GM19328 (cell line): Measurements from ENCODE around the gene KRTAP10-4.
"Not testable (repeated sequence)": the region's sequence is repeated elsewhere in the genome, so short reads cannot be mapped to it uniquely, and the experiment has no call there.

Experiments used
- ATAC-seq: cut with Tn5 transposase; IDR thresholded peaks from one replicate; pipeline ENCODE4 v1.9.1; 2021; ENCODE audit warnings: mild to moderate bottlenecking, moderate library complexity; ENCODE audit not compliant: unreplicated experiment

The KRTAP10-4 gene

DNA sequence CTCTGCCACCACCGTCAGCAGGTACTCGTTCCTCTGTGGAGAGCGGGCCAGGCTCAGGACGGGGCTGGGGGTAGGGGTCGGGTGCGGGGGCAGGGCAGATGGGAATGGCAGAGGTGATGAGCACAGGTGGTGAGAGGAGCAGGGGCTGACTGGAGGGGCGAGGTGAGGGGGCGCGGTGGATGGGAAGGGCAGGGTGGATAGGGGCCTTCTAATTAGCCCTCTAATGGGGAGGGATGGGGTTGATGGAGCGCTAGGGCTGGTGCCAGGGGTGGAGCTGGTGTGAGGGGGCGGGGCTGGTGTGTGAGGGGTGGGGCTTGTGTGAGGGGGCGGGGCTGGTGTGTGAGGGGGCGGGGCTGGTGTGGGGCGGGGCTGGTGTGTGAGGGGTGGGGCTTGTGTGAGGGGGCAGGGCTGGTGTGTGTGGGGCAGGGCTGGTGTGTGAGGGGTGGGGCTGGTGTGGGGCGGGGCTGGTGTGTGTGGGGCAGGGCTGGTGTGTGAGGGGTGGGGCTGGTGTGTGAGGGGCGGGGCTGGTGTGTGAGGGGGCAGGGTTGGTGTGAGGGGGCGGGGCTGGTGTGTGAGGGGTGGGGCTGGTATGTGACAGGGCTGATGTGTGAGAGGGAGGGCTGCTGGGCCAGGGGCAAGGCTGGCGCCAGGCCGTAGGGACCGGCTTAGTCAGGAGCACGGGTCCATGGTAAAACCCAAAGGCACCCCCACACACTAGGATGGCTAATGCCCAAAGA lies 39.5 kb upstream of the KRTAP10-4 start:
- no peak for ATAC-seq

DNA sequence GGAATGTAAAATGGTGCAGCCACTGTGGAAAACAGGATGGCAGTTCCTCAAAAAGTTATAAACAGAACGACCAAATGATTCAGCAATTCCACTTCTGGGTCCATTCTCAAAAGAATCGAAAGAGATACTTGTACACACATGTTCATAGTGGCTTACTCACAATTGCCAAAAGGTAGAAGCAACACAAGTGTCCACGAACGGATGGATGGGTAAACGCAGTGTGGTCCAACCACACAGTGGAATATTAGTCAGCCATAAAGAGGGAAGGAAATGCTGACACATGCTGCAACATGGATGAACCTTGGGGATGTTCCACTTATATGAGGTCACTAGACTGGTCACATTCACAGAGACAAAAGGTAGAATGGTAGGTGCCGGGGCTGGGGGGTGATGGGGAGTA lies 38.8 kb upstream of the KRTAP10-4 start:
- no peak for ATAC-seq

DNA sequence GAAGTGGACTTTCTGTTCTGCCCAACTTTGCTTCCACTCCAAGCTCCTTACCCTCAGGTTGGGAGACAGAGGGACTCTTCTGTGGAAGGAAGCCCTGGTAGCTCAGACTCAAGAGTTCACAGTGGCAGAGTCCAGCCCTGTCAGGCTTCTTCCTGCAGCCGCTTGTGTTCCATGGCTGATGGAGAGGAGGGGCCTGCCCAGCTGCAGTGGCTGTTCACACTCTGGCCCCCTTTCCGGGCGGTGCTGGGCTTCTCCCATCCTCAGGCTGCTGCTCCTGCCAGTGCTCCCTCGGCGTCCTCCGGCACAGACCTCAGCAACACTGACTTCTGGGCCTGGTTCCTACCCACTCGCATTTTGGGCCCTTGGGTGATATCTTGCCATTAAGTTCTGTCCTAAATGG lies 37.6 kb upstream of the KRTAP10-4 start:
- no peak for ATAC-seq

DNA sequence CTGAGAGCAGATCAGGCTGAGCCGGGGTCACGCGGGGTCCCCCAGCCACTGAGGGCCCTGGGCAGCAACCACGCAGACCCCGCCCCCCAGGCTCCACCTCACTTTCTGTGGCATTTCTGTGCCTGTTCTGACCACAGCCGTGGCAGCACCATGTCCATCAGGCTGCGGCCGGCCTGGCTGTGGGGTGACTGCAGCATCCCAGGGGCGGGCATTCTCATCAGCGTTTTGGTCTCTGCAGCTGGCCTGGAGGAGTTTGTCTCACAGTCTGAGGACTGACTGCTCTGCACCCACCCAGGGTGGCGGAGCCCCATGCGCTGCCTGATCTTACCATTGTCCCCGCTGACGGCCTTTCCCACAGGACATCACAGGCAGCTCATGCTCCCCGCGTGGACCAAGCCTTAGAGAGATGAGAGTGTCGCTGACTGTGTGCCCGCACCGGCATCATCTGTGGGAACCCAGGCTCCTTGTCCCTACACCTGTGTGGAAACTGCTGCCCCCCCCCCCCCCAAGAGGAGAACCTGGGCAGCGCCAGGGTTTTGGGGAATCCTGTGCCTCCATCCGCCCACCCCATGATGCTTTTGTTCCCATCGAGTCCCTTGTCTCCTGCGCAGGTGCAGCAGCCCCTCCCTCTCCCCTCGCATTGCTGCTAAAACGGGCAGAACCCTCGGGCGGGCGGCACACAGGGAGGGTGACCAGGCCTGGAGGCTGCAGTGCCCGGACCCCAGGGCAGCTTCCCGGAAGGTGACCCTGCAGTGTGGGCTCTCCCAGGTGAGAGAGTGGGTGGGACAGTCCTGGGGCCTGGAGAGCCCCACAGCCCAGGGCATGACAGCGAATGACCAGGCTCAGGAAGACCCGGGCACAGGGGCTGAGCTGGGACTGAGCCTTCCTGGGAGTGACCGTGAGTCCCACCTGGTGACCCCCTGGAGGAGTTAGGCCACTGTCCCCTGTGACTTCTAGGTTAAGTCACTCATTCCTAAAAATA lies 35.3 kb upstream of the KRTAP10-4 start:
- no peak for ATAC-seq

DNA sequence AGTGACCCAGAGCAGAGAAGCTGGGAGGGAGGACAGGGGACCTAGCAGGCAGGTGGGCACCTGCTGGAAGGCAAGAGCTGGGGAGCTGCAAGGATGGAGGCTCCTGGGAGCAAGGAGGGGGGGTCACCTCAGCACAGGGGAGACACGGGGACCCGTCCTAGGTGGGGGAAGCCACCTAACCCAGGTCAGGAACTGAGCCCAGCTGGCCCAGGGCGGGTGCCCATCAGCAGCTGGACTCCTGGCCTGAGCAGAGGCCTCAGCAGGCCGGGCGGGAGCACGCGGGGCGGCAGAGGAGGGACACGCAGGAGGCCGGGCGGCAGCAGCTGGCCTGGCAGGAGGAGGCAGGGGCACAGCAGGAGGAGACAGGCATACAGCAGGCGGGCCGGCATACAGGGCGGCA lies 34.5 kb upstream of the KRTAP10-4 start:
- no peak for ATAC-seq

DNA sequence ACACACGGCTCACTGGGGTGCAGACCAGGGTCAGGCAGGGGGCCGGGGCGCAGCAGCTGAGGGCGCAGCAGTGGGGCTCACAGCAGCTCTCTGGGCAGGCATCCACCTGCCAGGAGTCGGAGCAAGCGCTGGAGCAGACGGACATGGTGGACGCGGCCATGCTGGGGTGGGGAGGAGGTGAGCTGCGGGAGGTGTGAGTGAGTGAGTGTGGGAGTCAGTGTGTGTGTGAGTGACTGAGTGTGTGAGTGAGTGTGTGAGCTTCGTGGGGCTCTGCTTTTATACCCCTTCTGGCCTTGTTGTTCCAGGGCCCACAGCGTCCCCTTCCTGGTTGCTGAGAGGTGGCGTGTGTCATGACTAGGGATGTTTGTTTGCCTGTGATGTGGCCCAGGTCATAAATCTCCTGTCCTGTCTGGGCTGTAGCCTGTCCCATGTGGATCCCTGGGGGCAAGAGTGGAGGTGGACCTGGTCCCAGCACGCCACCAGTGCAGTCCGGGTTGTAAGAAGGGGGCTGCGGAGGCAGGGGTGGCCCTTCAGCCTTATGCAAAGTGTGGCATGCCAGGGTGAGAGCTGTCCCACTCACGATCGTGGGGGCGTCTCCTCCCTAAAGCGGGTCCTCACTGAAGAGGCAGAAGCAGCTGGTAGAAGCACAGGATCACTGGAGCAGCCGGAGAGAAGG lies 33.4 kb upstream of the KRTAP10-4 start, which contains the start of gene KRTAP10-1:
TSS of gene KRTAP10-1 (minus strand) at position 205 of the 676 bp plus-strand sequence. CDS start at position 160, 45 bp downstream.
- ATAC-seq = no peak

DNA sequence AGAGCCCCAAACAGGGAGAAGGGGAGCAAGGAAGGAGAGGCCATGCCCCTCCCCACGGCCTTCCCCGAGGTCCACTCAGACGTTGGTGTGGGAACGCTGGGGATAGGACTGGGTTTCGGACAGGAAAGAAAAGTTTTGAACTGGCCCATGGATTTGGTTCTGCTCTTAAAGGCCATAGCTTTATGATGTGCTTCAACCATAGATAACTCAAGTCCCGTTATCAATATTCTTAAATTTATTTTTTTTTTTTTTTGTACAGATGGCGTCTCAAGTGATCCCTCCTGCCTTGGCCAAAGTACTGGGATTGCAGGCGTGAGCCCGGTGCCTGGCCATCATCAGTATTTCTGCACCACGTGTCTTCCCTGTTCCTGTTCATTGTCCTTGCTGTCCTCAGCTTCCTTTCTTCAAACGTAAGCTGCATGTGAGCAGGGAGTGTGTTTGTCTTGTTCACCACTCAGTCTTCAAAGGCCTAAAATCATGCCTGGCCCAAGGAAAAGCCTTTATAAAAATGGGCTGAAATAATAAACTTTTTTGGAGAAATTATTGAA lies 32.7 kb upstream of the KRTAP10-4 start:
- ATAC-seq = no peak

DNA sequence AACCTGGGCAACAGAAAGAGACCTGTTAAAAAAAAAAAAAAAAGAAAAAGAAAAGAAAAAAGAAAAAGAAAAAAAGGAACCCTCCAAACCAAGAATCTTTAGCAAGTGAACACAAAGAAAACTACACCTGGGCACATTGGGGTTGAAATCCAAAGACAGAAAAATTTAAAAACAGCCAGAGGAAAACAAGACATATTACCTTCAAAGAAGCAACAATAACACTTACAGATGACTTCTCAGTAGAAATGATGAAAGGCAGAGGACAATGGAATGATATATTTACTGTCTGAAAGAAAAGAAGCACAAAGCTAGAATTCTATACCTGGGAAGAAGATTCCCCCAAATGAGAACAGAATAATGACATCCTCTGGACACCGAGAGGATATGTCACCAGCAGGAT lies 30.8 kb upstream of the KRTAP10-4 start:
- ATAC-seq = no peak

DNA sequence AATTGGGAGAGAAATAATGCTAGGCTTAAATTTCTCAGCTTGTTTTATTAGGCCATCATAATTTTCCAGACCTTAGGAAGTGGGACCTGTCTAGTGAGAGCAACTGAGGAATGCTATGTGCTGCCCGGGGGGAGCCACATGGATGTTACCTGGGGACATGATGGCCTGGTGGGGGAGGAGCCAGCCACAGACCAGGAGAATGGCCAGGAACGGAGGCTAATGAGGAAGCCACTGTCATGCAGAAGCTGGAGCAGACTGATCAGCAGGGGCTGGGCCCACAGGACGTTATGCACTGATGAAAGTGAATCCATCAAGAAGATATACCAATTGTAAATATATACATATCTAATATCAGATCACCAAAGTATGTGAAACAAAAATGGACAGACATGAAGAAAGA lies 29.0 kb upstream of the KRTAP10-4 start:
- no peak for ATAC-seq

DNA sequence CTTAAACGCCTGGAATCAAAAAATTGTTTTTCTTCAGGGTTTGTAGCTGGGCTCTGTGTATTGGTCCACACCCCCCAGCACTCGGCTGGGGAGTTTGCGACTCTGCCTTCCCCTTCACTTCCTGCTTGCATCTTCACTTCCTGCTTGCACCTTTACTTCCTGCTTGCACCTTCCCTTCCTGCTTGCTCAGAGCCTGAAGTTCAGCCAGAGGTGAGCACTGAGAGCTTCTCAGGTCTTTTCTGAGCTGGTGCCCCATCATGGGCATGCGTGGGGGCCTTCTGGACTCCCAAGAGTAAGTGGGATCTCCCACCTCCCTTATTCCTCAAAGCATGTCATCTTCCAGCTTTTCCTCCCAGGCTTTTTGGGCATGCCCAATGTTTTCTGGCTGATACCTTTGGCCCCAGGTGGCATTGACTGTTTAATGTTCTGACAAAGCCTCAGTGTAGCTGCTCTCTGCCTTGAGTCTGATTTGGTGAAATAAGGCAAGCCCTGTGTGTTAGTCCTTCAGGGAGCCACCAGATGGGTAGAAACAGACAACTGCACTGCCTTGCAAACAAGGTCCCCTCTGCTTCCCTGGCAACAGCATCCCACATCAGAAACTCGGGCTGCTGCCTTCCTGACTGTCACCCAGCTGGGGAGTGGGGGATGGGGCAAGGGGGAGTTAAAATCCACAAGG lies 25.7 kb upstream of the KRTAP10-4 start:
- no peak for ATAC-seq

DNA sequence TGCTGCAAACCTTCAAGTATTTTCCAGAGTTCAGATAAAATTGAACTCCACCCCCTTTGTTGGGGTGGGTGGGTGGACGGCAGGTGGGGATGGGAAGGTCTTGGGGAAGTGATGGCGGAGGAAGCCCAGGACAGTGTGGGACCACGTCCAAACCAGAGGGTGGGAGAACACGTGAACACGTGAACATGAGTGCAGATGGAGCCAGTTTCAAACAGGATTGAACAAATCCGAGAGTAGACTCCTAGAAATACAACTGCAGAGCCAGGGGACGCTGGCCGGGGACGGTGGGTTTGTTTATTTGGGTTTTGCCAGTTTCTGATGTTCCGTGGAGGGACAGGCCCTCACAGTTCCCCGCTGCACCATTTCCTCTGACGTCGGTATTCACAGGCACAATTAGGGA lies 25.1 kb upstream of the KRTAP10-4 start:
- ATAC-seq = no peak

DNA sequence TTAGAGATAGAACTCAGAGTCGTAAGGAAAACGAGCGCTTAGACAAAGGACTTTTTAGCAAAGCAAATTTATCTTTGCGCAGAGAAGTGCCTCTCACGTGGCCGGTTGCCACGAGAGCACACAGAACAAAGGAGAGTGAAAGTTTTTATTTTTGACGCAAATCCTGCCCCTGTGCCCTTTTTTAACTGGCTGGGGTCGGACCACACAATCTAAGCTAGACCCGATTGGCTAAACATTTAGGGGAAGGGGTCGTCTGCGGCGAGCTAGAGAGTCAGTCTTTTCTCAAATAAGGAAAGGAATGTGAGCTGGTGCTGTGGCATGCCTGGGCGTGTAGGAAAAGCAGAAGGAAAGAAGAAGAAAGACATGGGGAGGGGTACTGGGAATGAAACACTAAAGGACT lies 24.6 kb upstream of the KRTAP10-4 start:
- ATAC-seq = no peak

DNA sequence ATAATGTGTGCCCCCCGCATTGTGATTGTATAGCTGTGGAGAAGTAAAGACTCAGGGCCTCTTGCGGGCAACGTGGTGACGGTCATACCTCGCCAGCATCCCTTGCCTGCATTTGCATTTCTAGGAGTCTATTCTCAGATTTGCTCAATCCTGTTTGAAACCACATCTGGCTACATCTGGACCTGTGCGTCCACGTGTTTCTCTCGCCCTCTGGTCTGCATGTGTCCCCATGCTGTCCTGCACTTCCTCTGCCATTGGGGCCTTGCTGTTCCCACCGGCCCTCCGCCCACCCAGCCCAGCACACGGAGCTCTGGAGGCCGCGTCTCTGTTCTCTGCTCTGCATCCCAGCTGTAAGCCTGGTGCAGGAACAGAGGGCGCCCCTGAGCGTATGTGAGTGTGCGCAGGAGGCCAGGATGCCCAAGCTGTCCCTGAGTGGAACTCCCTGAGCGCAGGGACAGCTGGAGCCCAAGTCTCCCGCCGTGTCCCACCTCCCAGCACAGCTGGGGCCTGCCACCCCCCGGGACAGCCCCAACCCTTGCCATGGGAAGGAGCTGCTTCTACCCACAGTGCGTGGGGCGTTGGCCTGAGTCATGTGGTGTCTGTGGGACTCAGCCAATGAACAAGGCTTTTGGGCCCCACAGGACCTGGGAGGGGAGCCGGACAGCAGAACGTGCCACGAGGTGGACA lies 23.9 kb upstream of the KRTAP10-4 start:
- ATAC-seq = no peak

DNA sequence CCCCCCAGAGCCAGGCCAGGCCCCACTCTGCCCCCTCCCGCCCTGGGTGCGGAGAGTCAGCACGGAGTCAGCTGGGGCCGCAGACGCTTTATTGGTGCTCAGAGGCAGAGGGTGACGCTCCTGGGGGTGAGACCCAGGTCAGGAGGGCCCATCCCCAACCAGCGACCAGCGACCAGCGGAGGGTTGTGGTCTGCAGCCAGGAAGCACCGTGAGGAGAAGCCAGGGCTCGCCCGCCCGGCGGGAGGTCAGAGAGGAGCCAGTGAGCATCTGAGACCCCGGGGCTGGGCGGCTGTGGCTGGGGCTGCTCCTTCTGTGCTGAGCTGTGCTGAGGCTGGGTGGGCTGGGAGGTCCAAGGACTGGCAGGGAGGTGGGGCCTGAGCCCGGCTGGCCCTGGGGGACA lies 23.2 kb upstream of the KRTAP10-4 start:
- ATAC-seq = not testable (repeated sequence)

DNA sequence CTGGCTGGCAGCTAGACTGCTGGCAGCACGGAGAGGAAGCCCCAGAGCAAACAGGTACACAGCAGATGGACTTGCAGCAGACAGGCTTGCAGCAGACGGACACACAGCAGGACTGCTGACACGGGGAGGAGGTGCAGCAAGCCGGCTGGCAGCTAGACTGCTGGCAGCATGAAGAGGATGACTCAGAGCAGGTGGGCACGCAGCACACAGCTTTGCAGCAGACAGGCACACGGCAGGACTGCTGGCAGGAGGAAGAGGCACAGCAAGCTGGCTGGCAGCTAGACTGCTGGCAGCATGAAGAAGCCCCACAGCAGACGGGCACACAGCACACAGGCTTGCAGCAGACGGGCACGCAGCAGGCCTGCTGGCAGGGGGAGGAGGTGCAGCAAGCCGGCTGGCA lies 22.7 kb upstream of the KRTAP10-4 start:
- no peak for ATAC-seq

DNA sequence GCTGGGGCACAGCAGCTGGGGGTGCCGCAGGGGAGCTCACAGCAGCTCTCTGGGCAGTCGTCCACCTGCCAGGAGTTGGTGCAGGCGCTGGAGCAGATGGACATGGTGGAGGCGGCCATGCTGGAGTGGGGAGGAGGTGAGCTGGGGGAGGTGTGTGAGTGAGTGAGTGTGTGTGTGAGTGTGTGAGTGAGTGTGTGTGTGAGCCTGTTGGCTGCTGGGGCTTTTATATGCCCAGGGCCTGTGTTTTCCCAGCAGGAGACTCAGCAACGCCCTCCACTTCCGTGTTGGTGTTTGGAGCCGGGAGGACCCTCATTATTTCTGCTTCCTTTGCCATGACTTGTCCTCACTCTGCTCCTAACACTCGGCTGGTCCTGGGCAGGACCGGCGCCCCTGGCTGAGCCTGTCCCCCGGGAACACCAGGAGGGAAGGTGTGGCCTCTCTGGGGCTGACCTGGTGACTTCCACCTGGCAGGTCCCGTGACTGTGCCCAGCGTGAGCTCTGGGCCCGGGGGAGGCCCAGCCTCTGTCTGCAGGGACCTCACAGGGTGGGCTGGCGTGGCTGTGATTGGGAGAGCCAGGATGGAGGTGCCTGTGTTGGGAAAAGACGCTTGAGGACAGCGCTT lies 22.1 kb upstream of the KRTAP10-4 start, which contains the start of gene KRTAP10-2:
TSS of gene KRTAP10-2 (minus strand) at position 166 of the 622 bp plus-strand sequence. CDS start at position 119, 47 bp downstream.
- no peak for ATAC-seq

DNA sequence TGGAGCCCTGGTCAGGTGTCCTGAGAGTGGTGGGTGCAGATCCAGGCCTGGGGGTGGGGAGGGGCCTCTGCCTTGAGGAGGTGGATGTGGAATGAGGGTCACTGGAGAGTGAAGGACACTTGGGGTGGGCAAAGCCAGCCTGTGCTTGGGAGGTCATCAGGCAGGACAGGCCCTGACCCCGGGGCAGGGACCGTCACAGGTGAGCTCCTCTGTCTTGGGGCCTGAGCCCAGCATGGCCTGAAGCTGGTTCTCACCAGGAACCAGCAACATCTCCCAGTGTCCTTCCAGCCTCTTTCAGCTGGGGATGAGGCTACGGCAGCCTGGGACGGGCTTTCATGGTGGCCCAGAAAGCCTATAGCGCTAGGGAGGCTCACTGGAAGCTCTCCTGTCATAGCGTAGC lies 21.4 kb upstream of the KRTAP10-4 start:
- ATAC-seq = no peak

DNA sequence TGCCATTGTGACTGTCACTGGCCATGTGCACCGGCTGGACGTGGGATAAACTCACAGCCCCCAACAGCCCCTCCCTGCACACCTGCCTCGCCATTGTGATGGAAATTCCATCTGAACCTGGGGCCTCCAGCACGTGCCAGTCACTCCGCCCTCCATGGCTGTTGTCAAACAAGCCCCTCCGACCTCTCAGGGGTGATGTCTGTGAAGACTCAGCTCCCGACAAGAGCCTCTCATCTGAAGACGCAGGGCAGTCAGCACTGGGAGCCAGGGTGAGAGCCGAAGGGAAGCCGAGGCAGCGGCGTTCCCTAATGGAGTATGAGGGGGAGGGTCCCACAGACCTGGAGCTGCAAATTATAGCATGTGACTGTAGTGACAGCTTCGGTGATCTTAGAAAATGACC lies 20.8 kb upstream of the KRTAP10-4 start:
- ATAC-seq = no peak

DNA sequence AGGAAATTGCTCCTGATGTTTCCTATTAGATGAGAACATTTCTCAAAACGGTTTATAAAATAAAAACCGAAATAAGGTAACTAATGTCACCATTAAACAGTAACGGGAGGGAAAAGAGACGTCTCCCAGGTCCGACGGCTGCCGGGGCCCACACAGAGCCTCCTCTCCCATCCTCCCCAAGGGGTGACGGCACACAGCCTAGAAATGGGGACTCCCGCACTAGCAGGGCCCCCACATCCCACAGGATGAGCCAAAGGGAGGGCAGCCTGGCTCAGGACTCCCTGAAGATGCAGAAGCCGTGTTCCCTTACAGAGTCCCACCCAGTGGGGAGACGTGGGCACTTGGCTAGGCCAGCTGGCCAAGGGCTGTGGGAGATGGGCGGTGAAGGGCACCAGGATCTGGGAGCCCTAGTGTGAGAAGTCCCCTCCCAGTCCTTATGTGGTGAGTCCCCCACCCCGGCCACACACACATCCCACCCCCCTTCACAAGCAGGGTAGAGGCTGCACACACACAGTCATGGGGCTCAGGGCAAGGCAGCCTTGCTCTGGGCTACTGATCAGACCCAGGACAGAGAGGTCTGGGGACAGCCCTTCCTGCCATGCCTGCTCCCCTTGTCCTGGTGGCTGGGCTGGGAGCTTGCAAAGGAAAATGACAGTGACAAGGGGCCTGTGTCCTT lies 18.2 kb upstream of the KRTAP10-4 start:
- no peak for ATAC-seq
